ENCODE results near the gene CDC27.

The CDC27 gene

GRCh38 chr17:47214931-47215330, 25.8 kb upstream of the CDC27 start:
- no peak overlapping the region for H2AFZ ChIP-seq (ENCODE audit: low read depth, low read length)
- no peaks in the 10 kb centered on the region for H3K36me3 ChIP-seq (ENCODE audit: insufficient read depth, low read length)
- no peak overlapping the region for H3K9ac ChIP-seq (ENCODE audit: low read depth, low read length)
- no peak overlapping the region for H3K4me3 ChIP-seq (ENCODE audit: low read depth in 1 of 2, low read length in 2 of 2)
- DNase-seq (no peak), ATAC-seq (ENCODE audit: insufficient read depth, low read depth) (no peak)
- H3K4me2 ChIP-seq (ENCODE audit: insufficient read depth, low read length), result no peak overlapping the region
- no peaks in the 10 kb centered on the region for H4K20me1 ChIP-seq (ENCODE audit: insufficient read depth, low read length)
- H3K27me3 ChIP-seq (ENCODE audit: insufficient read depth, low read length, poor library complexity), result peaks cover 16% of the 10 kb centered on the region
- no peaks in the 10 kb centered on the region for H3K79me2 ChIP-seq (ENCODE audit: insufficient read depth, low read length)
- no peaks in the 10 kb centered on the region for H3K9me3 ChIP-seq (ENCODE audit: insufficient read depth, low read length, severe bottlenecking)
- H3K4me1 ChIP-seq (ENCODE audit: insufficient read depth, low read length), result peaks cover 14% of the 10 kb centered on the region
- TF ChIP-seq EZH2 (IDR thresholded peaks at IDR 0.05; ENCODE audit: borderline replicate concordance, low read depth, low read length, severe bottlenecking) (no peak), CTCF (IDR thresholded peaks at IDR 0.05; ENCODE audit: borderline replicate concordance, extremely low read depth, low read length, poor library complexity, severe bottlenecking) (no peak)
- H3K27ac ChIP-seq (ENCODE audit: low read length), result no peak overlapping the region

- Histone ChIP-seq H3K4me1 (ENCODE audit: insufficient read depth, low read length) (no peaks in the 10 kb centered on the region), H3K79me2 (ENCODE audit: insufficient read depth, low read length) (no peaks in the 10 kb centered on the region), H3K9me3 (ENCODE audit: insufficient read depth, low read length, severe bottlenecking) (no peaks in the 10 kb centered on the region), H3K9ac (ENCODE audit: low read depth, low read length) (no peak overlapping the region), H2AFZ (ENCODE audit: low read depth, low read length) (no peak overlapping the region), H3K36me3 (ENCODE audit: insufficient read depth, low read length) (no peaks in the 10 kb centered on the region), H4K20me1 (ENCODE audit: insufficient read depth, low read length) (no peaks in the 10 kb centered on the region), H3K4me3 (ENCODE audit: low read depth in 1 of 2, low read length in 2 of 2) (no peak overlapping the region), H3K4me2 (ENCODE audit: insufficient read depth, low read length) (no peak overlapping the region), H3K27ac (ENCODE audit: low read length) (no peak overlapping the region), H3K27me3 (ENCODE audit: insufficient read depth, low read length, poor library complexity) (peaks cover 16% of the 10 kb centered on the region)
- no peak for DNase-seq
- no peak for ATAC-seq (ENCODE audit: insufficient read depth, low read depth)
- no peak for TF ChIP-seq EZH2 (IDR thresholded peaks at IDR 0.05; ENCODE audit: borderline replicate concordance, low read depth, low read length, severe bottlenecking)
- no peak for TF ChIP-seq CTCF (IDR thresholded peaks at IDR 0.05; ENCODE audit: borderline replicate concordance, extremely low read depth, low read length, poor library complexity, severe bottlenecking)
These were observed 24.4 kb upstream of the CDC27 start for GRCh38 chr17:47213540-47213939.

GRCh38 chr17:47212458-47212857, 23.4 kb upstream of the CDC27 start:
- H3K27ac ChIP-seq (ENCODE audit: low read length), result no peak overlapping the region
- H2AFZ ChIP-seq (ENCODE audit: low read depth, low read length), result no peak overlapping the region; the same call in 1 of the 2 replicates
- peaks cover 16% of the 10 kb centered on the region for H3K27me3 ChIP-seq (ENCODE audit: insufficient read depth, low read length, poor library complexity)
- DNase-seq (no peak), ATAC-seq (ENCODE audit: insufficient read depth, low read depth) (no peak)
- no peaks in the 10 kb centered on the region for H3K9me3 ChIP-seq (ENCODE audit: insufficient read depth, low read length, severe bottlenecking)
- no peak overlapping the region for H3K9ac ChIP-seq (ENCODE audit: low read depth, low read length)
- no peak overlapping the region for H3K4me2 ChIP-seq (ENCODE audit: insufficient read depth, low read length)
- H3K36me3 ChIP-seq (ENCODE audit: insufficient read depth, low read length), result no peaks in the 10 kb centered on the region
- TF ChIP-seq EZH2 (IDR thresholded peaks at IDR 0.05; ENCODE audit: borderline replicate concordance, low read depth, low read length, severe bottlenecking) (no peak), CTCF (IDR thresholded peaks at IDR 0.05; ENCODE audit: borderline replicate concordance, extremely low read depth, low read length, poor library complexity, severe bottlenecking) (no peak)
- no peak overlapping the region for H3K4me3 ChIP-seq (ENCODE audit: low read depth in 1 of 2, low read length in 2 of 2)
- H3K4me1 ChIP-seq (ENCODE audit: insufficient read depth, low read length), result no peaks in the 10 kb centered on the region
- no peaks in the 10 kb centered on the region for H4K20me1 ChIP-seq (ENCODE audit: insufficient read depth, low read length)
- H3K79me2 ChIP-seq (ENCODE audit: insufficient read depth, low read length), result no peaks in the 10 kb centered on the region

- Histone ChIP-seq H3K79me2 (ENCODE audit: insufficient read depth, low read length) (no peaks in the 10 kb centered on the region), H3K27me3 (ENCODE audit: insufficient read depth, low read length, poor library complexity) (peaks cover 16% of the 10 kb centered on the region), H4K20me1 (ENCODE audit: insufficient read depth, low read length) (no peaks in the 10 kb centered on the region), H2AFZ (ENCODE audit: low read depth, low read length) (no peak overlapping the region), H3K9me3 (ENCODE audit: insufficient read depth, low read length, severe bottlenecking) (no peaks in the 10 kb centered on the region), H3K9ac (ENCODE audit: low read depth, low read length) (no peak overlapping the region), H3K27ac (ENCODE audit: low read length) (no peak overlapping the region), H3K4me2 (ENCODE audit: insufficient read depth, low read length) (no peak overlapping the region), H3K4me3 (ENCODE audit: low read depth in 1 of 2, low read length in 2 of 2) (no peak overlapping the region), H3K4me1 (ENCODE audit: insufficient read depth, low read length) (no peaks in the 10 kb centered on the region), H3K36me3 (ENCODE audit: insufficient read depth, low read length) (no peaks in the 10 kb centered on the region)
- TF ChIP-seq EZH2 (IDR thresholded peaks at IDR 0.05; ENCODE audit: borderline replicate concordance, low read depth, low read length, severe bottlenecking) (no peak), CTCF (IDR thresholded peaks at IDR 0.05; ENCODE audit: borderline replicate concordance, extremely low read depth, low read length, poor library complexity, severe bottlenecking) (no peak)
- ATAC-seq (ENCODE audit: insufficient read depth, low read depth) (no peak), DNase-seq (no peak)
These were observed 21.7 kb upstream of the CDC27 start for GRCh38 chr17:47210779-47211178.
